Nucleus accumbens (tissue), 56 donors: ENCODE data around the gene TRPV4.
"Not testable (repeated sequence)": the region's sequence is repeated elsewhere in the genome, so short reads cannot be mapped to it uniquely, and the experiment has no call there.

Experiments used
- DNase-seq, 56 donors: peaks; one replicate each; lab custom pipeline; 2025; lab: John Stamatoyannopoulos, UW

The TRPV4 gene

DNA sequence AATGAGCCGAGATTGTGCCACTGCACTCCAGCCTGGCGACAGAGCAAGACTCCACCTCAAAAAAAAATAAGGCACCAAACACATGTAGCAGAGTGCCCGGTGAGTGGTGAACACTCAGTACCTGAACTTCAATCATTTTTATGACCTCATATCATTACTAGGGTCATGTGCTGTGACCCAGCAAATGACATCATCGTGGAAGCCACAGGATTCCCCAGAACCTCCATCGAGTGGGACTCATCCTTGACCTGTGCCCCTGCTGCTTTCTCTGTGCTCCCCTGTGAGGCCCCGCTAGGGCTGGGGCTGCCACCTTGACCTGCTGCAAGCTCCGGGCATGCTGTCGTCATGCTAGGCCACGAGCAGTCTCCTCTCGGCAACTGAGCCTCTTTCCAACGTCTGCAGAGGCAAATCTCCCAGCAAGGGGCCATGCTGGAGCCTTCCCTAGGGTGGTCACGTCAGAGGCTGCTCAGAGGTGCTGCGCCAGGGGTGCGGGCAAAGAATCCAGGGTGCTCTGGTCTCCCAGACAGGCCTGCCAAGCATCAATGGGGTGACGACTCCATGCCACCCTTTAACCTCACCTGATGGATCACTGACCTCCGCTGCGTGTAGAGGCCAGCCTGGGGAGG is 28.6 kb upstream of the TRPV4 start:
- DNase-seq: no peak

DNA sequence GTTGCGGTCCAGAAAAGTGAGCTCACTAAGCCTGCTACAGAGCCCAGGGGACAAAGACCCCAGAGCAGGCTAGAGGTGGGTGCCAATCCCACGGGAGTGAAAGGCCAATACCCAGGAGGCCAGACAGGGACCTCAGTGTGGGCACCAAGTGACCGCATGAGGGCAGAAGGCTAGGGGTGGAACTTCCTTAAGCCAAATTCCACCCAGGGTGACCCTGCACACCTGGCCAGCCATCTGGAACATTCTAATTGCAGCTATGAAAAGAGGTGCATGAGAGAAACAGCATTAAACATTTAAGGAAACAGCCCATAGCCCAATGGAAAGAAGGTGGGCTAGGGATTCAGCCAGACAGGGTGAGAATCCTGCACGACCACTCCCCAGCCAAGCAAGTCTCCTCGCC is 27.8 kb upstream of the TRPV4 start:
- DNase-seq: no peak

DNA sequence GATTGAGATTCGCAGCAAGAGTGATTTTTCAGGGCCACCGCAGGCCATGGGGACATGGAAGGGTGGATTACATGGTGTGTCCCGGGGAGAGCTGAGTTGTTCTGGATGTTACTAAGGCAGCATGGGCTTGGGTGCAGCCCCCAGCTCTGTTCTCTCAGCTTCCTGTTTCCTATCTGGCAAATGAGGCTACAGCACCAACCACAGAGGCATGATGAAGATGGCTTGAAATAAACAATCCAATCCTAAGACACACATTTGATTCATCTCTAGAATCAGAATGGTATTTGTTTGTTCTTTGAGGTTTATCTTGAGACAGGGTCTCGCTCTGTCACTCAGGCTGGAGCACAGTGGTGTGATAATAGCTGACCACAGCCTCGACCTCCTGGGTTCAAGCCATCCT is 25.6 kb upstream of the TRPV4 start:
- no peak for DNase-seq

DNA sequence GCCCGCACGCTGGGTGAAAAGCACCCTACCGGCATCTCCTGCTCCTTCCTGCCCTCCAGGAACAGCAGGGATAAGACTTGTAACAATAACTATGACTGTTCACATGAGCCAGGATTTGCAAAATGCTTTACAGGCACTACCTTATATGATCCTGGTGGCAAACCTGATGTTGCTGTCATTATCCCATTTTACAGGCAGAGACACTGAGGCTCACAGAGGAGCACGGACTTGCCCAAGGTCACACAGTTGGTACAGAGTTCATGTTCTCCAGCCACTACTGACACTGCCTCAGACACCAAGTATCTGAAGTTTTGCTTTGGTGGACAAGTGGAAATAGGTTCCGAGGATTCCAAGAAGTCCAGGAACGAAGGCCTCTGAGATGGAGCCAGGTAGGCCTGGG is 24.5 kb upstream of the TRPV4 start:
- DNase-seq: no peak

DNA sequence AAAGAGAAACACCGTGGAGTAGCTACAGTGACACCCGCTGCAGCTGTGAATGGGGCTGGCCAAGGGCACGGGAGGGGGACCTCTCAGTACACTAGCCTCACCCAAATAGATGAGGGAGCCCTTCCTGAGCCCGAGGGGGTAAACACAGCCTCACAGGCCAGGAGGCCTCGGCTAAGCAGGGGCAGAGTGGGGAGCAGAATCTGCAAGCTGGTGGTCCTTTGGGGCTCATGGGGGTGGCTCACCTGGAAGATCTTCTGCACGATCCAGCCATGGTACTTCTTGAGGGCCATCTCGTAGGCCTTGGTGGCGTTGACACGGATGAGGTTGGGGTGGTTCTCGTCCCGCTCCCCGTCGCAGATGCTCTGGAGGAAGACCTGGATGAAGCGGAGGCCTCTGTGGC is 22.2 kb upstream of the TRPV4 start:
- DNase-seq: no peak

DNA sequence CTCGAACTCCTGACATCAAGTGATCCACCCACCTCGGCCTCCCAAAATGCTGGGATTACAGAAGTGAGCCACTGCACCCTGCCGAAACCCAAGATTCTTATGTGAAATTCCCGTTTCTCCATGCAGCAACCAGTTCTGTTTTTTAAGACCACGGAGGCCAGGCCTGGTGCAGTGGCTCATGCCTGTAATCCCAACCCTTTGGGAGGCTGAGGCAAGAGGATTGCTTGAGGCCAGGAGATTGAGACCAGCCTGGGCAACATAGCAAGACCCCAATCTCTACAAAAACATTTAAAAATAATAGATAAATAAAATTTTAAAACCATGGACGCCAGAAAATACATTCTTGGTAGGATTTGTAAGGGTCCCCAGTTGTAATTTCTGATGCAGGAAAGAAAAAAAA is 17.3 kb upstream of the TRPV4 start:
- DNase-seq: not testable (repeated sequence)

DNA sequence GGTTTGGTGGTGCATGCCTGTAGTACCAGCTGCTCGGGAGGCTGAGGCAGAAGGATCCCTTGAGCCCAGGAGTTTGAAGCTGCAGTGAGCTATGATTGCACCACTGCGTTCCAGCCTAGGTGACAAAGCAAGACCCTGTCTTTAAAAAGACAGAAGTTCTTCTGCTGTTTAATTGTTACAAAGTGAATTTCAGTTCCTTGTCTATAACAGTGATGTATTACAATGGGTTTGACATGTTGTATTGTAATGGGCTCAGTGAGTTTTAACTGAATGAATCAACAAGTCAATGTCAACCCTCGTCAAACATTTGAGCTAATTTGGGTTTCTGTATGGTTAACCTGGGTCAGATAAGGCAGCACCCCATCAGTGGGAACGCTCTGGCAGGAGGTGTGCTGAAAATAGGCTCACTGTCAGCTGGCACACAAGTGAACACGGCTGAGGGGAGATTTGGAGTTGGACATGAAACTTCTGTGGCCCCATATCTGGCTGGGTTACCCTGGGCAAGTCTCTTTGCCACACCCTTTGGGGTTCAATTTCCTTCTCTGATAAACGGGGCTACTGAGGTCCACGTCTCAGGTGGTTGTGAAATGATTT is 14.0 kb upstream of the TRPV4 start:
- no peak for DNase-seq

DNA sequence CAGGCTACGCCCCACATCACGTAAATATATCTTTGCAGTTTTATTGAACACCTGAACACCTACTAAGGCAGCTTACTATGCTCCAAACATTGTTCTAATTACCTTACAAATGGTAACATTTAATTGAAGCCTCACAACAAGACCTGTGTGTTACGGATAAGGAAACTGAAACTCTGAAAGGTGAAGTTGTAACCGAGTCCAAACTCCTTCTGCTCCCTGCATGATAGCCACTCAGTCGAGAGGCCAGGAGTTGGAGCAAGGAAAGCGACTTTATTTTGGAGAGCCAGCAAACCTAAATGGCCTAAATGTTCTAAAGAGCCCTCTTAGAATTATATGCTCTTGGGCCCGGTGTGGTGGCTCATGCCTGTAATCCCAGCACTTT is 12.6 kb upstream of the TRPV4 start:
- DNase-seq: no peak

DNA sequence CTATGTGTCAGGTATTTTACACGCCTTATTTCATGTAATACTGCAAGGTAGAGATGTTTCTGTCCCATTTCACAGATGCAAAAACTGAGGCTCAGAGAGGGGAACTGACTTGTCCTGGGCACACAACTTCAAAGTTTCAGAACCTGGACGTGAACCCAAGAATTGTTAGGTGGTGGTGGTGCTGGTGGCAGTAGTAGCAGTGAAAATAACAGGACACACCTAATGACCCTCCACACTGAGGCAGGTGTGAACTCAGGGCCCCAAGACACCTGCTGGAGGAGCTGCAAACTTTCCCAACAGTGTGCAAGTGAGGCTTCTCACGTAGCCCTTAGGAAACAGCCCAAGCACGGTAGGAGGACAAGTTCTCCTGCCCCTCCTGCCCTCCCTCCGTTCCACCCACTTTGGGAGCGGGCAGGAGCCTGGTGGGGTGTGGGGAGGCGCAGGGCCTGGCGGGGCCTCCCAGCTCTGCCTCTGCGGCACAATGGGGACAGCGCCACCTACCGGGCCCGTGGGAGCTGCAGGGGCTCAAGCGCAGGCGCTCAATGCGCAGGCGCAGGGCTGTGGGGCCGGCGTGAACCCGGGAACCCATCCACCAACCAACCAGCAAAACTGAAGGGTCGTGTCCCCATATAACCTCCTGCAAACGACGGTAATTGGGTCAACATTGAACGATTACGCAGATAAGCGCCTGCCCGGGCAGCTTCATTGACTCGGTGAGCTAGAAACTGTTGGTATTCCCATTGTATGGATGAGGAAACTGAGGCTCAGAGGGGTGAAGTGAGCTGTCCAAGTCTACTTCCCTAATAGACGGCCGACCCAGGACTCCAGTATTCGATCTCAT is 12.0 kb upstream of the TRPV4 start:
- peak in 53 of 56 donors; percentile 11 to 91 (median 68) for DNase-seq

DNA sequence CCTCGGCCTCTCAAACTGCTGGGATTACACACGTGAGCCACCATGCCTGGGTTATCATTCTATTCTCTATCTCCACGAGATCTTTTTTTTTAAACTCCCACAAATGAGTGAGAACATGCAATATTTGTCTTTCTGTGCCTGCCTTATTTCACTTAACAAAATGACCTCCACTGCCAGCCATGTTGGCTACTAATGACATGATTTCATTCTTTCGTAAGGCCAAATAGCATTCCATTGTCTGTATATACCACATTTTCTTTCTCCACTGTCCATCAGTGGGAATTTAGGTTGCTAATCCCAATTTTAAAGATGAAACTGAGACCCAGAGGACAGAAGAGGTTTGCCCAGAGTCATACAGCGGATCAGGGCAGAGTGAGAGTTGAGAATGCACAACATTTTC is 10.9 kb upstream of the TRPV4 start:
- DNase-seq: no peak

DNA sequence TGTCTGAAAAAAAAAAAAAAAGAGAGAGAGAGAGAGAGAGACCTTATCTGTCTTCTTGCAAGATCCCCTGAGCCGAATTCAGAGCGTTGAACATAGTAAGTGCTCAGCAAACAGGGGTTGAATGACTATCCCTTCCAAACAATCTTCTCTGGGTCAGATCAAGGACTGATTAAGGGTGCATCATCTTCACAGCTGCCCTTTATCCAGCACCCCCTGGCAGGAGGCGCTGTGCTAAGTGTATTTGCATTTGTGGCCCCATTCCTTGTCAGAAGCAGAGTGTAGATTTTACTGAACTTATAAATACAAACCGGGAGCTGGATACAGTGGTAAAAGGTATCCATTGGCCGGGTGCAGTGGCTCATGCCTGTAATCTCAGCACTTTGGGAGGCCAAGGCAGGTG is 8.8 kb upstream of the TRPV4 start:
- DNase-seq: no peak

DNA sequence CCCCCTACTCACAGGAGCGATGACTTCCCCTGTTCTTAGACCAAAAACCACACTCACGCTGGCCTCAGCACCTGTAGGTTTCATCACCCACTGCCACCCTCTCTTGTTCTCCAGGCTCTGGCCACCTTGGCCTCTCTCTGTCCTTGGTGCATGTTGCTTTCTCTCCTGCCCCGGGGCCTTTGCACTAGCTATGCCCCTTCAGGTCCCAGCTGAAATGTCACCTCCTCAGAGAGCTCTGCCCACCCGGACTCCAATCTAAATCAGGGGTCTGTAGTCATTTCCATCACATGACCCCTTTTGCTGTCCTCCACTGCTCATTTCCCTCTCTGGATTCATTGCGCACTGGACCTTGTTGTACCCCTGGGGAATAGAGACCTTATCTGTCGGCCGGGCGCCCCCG is 8.2 kb upstream of the TRPV4 start:
- no peak for DNase-seq

DNA sequence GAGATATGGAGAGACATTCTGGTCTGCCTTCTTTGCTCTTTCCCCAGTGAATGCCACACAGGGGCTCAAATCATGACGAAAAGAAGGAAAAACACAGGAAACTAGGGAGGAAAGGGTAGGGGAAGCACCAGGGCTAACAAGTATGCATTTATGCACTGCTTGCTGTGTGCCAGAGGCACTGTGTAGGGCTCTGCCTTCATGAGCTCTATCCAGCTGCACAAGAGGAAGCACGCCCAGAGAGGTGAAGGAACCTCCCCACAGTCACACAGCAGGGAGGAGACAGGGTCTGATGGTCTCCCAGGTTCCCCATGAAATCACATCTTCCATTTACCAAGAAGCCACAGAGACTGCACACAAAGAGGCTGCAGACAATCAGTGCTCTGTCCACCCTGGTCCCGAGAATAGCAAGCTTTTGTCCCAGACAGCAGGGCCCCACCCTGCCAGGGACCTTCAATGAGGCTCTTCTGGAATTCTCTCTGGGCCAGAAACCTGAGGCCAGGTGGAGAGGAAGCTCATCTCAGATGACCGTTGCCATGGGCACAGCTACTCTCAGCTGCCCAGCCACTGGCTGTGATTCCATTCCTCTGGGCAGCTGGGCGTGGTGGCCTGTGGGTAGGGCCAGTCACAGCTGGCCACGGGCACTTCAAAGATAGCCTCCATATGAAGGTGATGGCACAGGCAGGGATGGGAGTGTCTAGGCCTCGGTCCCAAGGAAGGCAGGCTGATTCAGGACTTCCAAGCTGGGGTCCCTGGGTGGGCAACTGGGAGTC is 7.3 kb upstream of the TRPV4 start:
- peak in 9 of 56 donors; percentile 9 to 58 (median 21) for DNase-seq

DNA sequence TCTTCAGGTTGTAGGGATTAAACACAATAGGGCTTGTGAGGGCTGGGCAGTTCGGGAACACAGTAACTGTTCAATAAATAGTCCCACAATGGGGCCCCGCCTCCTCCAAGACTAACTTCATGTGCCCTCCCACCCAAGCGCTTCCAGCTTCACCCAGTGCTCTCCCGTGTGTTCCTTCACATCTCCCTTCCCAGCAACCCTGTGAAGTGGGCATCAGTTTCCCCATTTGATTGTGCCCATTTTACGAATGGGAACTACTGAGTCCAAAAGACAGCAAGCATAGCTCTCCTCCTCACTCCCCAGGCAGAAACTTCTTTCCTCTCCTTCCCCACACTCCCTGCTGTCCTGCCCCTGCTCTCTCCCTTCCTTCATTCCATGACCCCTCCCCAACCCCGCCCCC is 6.2 kb upstream of the TRPV4 start:
- no peak for DNase-seq

DNA sequence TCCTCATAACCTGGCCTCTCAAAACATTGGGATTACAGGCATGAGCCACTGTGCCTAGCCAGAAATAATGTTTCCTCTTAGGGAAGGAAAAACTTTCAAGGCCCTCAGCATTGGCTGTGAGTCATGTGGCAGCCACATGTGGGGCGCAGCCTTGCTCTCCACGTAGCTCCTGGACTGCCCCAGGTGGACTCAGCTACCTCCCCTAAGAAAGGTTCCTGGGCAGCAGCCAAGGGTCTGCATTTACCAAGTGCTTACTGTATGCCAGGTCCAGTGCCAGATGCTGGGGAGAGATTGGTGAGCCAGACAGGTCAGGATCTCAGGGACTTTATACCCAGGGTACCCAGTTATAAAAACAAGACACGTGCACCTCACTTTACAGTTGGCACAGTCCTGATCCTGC is 3.7 kb upstream of the TRPV4 start:
- DNase-seq: no peak

DNA sequence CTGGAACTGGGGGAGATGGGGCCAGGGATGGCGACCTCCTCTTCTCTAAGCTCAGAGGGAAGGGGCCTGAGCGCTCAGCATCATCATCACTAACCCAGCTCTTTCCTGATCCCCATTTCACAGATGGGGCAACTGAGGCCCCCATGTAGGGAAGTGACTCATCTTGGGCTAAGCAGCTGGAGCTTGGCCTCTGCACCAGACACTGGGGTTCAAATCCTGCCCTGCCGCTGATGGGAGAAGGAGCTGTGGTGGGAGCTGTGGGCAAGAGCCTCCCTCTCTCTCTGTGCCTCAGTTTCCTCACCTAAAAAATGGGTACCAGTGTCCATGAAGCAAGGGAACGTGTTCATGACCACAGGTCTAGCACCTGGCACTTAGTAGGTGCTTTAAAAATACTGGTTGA is 2.6 kb upstream of the TRPV4 start:
- DNase-seq: no peak

DNA sequence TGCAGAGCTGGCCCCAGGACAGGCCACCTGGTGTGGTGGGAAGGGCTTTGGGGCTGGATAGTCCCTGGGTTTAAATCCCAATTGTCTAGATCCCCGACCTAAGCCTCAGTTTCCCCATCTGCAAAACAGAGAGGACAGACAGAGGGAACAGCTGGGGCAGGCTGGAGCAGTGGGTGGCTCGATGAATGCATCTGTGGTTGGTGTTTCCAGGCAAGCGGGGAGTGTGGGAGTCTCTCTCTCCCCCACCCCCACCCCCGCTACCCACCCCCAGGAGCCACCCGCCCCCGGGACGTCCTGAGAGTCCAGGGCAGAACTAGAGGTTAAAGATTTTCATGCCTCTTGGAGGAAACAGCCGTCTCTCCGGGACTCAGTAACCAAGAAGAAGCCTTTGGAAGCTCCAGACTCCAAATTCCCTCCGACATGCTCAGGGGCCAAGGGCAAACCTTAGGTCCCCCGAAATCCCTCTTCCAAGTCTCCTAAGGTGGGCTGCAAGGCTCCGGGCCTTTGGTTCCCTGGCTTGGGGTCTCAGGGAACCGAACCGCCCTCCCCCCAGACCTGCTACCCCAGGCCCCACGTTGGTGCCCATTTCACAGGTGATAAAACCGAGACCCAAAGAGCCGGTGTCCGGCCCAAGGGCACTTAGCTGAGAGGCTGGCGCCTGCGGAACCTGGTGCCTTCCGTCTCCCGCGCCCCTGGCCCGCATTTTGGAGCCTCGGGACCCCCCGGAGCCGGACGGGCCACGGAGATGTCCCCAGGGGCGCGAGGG is 474 bp downstream of the TRPV4 start:
- DNase-seq: no peak

DNA sequence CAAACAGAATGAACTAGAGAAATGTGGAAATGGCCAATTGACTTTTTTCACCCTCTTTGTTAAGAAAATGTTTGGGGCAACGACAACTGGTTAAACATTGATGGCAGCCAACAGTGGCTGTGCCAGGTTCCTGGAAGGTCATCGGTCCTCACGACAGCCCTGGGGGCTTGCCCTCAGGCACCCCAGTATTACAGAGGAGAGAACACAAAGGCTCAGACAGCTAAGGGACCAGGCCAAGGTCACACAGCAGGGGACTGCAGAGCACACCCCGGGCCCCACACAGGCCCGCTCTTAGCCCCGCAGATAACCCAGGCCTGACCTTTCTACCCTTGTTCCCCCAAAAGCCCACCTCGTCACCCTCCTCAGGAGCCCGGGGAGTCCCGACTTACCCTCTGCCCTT is 1.3 kb downstream of the TRPV4 start:
- no peak for DNase-seq

DNA sequence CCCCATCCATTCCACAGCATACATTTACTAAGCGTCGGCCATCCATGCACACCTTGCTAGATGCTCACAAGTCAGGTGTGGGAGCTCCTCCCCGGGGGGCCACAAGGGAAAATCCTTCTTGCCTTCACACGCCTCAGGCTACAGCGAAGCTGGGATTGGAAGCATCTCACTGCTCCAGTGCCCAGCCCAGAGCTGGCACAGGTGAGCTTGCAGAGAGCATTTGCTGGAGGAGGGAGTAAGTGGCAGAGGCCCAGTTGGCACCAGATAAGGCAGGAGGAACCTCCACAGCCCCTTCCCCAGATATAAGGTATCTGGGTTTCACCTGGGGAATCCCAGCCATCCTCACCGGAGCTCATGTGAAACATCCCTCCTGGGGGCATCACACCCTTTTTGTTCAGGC is 1.8 kb downstream of the TRPV4 start:
- DNase-seq: no peak

DNA sequence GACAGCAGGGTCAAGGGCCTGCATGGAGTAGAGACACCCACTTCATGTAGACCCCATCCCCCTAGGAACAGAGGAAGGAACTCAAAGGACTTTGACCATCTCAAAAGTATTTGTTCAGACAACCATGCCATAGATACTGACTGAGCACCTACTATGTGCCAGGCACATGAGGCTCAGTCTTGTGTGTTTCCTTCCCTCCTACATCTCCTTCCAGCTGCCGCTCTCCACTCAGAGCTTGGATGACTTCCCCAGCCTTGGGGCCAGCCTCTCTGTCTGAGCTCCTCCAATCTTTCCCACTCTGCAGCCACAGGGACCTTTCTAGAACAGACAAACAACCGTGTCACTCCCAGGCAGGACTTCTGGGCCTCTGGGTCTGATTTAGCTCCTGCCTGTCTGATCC is 2.5 kb downstream of the TRPV4 start:
- DNase-seq: no peak

DNA sequence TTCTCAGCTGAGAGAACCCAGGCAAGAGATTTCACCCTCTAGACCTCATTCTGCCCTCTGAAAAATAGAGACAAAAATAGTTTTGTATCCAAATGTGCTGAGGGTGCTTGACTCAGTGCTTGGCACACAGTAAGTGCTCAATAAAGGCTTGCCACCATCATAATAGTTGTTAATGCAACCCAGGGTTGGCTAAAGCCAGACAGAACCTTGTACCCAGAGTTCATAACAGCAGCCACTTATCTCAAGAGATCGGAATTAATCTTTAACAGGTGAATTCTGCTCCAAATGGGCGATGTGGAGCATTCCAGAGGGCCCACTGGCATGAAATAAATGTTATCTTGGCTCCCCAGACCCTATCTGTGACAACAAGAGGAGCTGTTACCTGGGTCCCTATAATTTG is 2.9 kb downstream of the TRPV4 start:
- no peak for DNase-seq
